ENCODE data around the gene KLHL7. TPM values are rescaled to one million over a fixed set of nuclear protein-coding genes. Genes with fewer than 3 reads are reported as not detected.
"Not testable (repeated sequence)": the region's sequence is repeated elsewhere in the genome, so short reads cannot be mapped to it uniquely, and the experiment has no call there.

Gene KLHL7
- polyA plus RNA-seq, 3 donors: 44.8 to 52.9 (median 51.2) TPM

DNA sequence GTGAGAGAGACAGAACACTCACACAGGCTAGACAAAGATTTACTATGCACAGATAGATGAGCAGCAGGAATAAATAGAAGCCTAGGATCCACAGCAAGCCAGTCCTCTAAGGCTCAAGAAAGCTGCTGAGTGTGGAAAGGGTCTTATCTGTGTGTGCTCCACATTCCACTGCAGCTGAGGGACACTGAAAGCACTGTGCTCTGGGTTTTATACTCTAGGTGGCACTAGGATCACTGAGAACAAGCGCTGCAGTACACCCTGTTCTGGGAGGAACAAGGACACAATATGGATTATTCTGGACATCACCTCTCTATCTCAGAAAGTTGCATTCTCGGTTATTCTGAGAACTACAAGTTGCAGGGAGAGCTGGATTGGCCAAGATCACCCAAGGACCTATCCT is 4.9 kb upstream of the KLHL7 start:
- DNase-seq (ENCODE audit: extremely low read depth in 1 of 11, low read depth in 9 of 11, low spot score in 4 of 11): no peak

DNA sequence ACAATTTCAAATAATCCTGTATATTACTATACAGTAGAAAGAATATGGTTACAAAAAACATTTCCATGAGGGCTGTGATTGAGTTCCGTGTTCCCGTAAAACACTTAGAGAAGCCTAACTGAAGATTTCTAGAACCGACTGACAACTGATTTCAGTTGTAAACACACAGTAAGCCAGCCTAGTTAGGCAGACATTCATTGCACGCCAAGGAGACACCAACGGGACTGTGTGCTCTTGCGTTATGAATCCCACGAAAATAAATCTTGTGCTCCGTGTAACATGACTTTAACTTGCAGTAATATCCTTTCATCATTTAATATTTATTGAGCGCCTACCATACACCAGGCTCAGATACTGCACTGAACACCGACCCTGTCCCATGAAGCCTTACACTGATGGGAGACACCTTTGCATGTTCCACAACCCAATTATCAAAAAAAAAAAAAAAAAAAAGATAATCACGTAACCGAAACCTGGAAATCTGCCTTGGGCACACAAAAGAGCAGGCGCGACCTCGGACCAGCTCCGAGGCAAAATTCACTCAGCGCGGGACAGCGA is 420 bp upstream of the KLHL7 start:
- DNase-seq (ENCODE audit: extremely low read depth in 1 of 11, low read depth in 9 of 11, low spot score in 4 of 11): peak in 2 of 11 donors; percentile 5 to 7

DNA sequence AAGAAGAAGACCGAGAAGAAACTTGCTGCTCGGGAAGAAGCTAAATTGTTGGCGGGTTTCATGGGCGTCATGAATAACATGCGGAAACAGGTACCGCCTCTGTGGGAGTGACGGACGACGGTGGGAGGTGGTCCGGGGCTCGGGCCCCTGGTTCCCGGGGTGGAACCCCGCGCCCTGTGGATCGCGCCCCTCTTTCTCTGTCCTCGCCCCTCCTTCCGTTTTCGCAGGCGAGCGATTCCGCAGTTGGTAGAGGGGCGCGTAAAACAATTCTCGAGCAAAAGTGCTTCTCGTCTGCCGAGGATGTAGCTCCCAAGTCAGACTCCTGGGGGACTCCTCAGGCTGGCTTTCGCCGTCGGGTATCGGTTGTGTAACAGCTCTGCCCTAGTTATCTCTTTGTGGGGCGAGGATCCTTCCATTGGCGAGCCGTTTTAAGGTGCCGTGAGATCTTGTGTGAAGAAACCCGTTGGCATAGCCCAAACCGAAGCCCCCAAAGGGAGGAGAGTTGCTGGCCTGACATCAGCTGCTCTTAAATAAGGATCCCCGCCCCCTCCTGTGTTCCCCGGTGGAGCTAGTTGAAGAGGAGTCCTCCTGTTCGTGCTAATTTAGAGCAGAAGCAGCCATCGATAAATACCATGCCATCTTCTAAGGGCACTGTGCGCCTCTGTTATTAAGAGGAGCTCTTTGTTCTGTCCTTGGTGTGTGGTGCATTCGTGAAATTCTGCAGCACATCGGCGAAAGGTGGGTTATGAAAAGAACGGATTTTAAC is 655 bp downstream of the KLHL7 start:
- peak in 9 of 11 donors; percentile 36 to 66 (median 54) for DNase-seq (ENCODE audit: extremely low read depth in 1 of 11, low read depth in 9 of 11, low spot score in 4 of 11)

DNA sequence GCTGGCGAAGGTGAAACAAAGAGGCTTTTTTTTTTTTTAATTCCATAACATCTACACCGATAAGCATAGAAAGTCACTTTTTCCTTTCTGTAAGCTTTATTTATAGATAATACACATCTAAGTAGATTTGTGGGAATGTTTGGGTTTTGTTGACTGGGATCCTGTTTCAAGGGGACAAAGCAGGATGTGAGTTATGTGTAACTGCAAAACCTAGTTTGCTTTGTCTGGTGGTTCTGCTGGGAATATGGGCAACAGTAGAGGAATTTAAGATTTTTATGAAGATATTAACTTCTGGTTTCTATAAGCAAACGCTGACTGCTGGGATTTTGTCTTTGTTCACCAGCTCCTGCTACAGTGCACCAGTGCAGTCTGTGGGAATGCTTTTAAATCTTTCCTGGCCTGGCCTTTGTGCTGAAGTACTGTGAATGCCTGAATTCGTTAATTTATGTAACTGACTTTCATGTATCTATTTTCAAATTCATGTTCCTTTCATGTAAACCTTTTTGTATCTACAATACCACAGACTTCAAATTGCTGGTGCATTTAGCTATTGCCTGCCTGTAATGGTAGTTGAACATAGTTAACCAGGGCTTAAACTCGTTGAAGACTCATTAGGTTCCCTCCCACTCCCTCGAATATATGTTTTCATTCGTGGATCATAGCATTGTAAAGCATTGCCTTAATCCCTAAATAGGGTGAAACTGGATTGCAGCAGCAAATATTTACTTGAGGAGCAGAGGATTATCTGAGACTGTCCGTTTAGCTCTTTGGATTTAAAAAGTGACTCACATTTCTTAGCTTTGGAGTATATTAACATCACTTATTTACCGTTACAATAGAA is 1.5 kb downstream of the KLHL7 start:
- DNase-seq (ENCODE audit: extremely low read depth in 1 of 11, low read depth in 9 of 11, low spot score in 4 of 11): peak in 5 of 11 donors; percentile 4 to 25 (median 14)

DNA sequence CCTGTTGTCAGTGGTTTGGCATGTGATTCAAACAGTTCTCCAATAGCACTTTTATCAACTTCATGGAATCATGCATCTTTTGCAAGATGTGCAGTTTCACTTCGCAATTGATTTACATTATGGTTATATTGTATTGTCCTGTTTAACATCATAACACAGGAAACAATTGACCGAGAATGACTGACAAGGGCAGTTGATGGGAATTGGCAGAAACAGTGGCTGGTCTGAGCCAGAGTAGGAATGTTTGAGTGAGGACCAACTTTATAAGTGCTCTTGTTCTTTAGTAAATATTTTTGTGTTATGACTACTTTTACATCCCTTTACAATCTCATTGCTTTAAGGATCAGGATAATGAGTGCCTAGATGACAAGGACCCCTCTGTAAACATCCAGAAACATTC is 2.2 kb downstream of the KLHL7 start:
- peak in 1 of 11 donors; percentile 3 for DNase-seq (ENCODE audit: extremely low read depth in 1 of 11, low read depth in 9 of 11, low spot score in 4 of 11)

DNA sequence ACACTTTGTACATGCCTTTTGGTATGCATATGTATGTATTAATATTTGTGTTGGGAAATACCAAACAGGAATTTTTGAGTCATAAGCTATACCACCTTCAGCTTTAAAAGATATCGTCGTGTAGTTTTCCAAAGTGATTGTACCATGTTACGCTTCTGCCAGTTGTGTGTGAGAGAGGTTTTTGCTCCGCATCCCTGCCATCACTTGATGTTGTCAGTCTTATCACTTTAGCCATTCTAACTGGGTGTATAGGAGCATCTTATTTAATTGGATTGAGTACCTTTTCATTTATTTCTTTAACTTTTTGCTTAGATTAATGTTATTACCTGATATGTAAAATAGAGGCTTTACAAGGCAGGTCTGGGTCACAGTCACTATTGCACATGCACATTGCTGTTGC is 3.4 kb downstream of the KLHL7 start:
- DNase-seq (ENCODE audit: extremely low read depth in 1 of 11, low read depth in 9 of 11, low spot score in 4 of 11): no peak

DNA sequence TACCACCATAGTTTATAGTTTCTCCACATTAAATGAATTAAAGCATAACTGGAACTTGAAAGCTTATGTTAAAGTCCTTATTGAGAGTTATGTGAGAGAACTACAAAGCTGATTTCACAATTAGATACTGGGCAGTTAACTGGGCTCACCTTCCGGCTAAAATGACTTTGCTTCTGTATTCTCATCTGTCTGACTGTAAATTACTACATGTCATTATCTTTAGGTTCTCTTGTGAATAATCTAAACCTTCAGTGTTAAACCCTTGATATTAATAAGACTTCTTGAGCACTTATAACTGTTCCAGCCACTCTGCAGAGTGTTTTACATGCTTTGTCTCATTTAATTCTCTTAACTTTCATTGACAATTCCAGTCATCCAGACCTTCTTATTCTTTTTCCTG is 3.9 kb downstream of the KLHL7 start:
- DNase-seq (ENCODE audit: extremely low read depth in 1 of 11, low read depth in 9 of 11, low spot score in 4 of 11): no peak

DNA sequence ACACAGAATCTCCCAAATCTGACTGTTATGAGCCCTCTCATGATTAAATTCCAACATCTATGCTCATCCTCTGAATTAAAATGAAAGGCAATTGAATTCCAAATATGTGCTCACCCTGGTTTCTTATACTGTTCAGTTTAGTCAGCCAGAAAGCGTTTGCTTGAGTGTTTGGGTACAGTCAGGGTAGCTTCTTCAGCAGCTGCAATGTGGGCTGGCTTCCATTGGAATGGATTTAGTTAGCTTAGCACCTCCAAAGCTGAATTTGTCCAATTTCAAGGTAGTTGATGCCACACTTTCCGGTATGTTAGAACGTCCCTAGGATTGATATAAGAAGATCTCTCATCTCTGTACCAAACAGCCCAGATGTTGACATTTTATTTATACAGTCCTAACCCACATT is 9.3 kb downstream of the KLHL7 start:
- DNase-seq (ENCODE audit: extremely low read depth in 1 of 11, low read depth in 9 of 11, low spot score in 4 of 11): no peak

DNA sequence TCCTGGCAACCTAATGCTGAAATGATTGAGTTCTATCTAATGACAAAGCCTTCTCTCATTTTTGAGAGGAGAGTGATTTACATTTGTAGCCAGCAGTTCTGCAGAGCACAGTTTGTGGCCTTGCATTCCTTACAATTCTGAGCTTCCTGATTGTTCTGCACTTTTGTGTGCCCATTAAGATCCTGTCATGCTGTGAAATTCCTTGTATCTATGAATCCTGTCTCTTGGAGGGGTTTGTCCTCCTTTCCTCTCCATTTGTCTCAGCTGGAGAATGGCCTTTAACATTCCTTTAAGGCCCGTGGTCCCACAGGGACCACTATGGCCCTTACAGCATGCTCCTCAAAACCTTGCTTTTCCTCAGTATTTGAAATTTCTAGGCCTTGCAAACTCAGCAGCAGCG is 10.4 kb downstream of the KLHL7 start:
- DNase-seq (ENCODE audit: extremely low read depth in 1 of 11, low read depth in 9 of 11, low spot score in 4 of 11): no peak

DNA sequence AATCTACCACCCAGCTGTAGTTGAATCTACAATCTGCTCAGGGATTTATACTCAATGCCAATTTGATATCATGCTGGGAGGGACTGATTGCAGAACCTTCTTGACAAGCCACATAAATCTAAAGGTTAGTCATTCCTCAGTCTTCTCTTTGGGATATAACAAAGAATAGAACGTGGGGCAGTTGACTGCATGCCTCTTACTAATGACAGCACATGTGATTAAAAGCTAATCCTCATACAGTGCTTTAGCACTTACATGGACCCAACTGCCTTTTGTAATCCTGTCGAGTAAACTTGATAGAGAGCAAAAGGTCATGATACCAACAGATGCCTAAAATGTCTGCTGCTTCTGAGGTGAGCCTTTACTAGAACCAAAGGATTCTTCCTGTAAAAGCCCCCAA is 12.3 kb downstream of the KLHL7 start:
- no peak for DNase-seq (ENCODE audit: extremely low read depth in 1 of 11, low read depth in 9 of 11, low spot score in 4 of 11)

DNA sequence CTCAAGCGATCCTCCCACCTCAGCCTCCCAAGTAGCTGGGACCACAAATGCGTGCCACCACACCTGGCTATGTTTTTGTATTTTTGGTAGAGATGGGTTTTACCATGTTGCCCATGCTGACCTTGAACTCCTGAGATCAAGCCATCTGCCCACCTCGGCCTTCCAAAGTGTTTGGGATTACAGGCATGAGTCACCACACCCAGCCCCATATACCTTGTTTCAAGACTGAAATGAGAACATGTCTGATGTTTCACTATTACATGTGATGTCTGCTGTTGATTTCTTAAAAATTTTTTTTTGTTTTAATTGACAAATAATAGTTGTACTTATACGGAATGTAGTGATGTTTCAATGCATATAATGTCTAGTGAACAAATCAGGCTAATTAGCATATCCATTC is 14.5 kb downstream of the KLHL7 start:
- DNase-seq (ENCODE audit: extremely low read depth in 1 of 11, low read depth in 9 of 11, low spot score in 4 of 11): no peak

DNA sequence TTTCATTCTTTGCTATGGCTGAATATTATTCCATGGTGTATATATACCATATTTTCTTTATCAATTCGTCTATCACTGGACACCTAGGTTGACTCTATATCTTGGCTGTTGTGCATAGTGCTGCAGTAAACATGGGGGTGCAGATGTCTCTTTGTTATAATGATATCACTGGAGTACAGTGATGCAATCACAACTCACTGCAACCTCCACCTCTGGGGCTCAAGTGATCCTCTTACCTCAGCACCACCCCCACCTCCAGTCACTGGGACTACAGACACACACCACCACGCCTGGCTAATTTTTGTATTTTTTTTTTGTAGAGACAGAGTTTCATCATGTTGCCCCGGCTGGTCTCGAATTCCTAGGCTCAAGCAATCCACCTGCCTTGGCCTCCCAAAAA is 15.6 kb downstream of the KLHL7 start:
- no peak for DNase-seq (ENCODE audit: extremely low read depth in 1 of 11, low read depth in 9 of 11, low spot score in 4 of 11)

DNA sequence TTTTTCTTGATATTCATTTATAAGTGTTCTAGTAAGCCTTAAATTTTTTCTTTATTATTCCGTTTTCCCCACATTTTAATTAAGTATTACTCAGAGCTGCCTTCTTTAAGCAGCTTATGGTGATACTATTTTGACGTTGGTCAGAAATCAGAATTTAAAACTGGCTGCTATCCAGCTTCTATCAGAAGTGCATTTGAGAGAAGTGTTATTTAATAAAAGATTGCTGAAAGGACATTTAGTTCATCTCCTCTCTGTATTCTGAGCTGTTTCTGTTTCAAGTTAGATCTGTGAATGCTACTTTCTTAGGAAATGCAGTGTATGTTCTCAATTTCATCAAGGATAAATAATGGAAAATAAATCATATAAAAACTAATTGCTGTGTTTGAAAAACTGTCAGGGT is 17.4 kb downstream of the KLHL7 start:
- no peak for DNase-seq (ENCODE audit: extremely low read depth in 1 of 11, low read depth in 9 of 11, low spot score in 4 of 11)

DNA sequence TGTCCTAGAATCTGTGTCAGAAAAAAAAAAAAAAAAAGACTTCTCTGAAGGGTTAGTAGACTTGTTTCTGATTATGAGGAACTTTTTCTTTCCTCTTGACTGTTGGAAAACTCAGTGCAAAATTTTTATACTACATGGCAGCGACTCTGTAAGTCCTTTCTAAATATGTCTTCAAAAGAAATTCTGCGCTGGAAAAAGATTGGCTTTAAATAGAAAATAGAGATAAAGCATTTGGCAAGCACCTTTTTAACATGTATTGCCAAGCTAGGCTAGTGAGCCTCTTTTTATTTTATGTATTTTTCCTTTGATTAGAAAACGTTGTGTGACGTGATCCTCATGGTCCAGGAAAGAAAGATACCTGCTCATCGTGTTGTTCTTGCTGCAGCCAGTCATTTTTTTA is 17.9 kb downstream of the KLHL7 start:
- DNase-seq (ENCODE audit: extremely low read depth in 1 of 11, low read depth in 9 of 11, low spot score in 4 of 11): no peak

DNA sequence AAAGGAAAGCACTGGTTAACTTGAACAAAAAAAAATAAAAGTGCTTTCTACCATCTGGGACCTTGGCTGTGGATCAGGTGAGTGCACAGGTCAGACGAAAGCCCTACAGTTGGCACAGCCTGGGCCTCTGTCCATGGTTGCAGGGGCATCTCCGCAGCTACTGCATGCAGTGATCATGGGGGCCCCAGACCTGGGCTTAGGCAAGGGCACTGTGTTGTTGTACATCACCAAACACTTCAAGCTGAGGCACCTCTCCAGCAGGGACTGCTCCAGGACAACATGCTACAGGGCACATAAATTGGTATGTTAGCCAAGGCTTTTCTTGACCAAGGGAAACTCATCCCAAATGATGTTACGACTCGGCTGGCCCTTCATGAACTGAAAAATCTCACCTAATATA is 23.5 kb downstream of the KLHL7 start:
- no peak for DNase-seq (ENCODE audit: extremely low read depth in 1 of 11, low read depth in 9 of 11, low spot score in 4 of 11)

DNA sequence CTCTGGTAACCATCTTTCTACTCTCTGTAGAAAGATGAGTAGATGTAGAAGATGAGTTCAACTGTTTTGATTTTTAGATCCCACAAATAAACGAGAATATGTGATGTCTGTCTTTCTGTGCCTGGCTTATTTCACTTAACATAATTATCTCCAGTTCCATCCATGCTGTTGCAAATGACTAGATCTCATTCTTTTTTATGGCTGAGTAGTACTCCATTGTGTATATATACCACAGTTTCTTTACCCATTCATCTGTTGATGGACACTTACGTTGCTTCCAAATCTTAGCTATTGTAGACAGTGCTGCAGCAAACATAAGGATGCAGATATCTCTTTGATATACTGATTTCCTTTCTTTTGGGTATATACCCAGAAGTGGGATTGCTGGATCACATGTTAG is 26.2 kb downstream of the KLHL7 start:
- not testable (repeated sequence) for DNase-seq (ENCODE audit: extremely low read depth in 1 of 11, low read depth in 9 of 11, low spot score in 4 of 11)

DNA sequence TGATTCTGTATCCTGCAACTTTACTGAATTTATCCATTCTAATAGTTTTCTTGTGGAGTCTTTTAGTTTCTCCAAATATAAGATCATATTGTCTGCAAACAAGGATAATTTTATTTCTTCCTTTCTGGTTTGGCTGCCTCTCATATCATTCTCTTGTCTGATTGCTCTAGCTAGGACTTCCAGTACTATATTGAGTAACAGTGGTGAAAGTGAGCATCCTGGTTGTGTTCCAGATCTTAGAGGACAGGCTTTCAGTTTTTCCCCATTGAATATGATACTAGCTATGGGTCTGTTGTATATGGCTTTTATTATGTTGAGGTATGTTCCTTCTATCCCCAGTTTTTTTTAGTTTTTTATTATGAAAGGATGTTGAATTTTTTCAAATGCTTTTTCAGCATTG is 28.2 kb downstream of the KLHL7 start:
- no peak for DNase-seq (ENCODE audit: extremely low read depth in 1 of 11, low read depth in 9 of 11, low spot score in 4 of 11)

DNA sequence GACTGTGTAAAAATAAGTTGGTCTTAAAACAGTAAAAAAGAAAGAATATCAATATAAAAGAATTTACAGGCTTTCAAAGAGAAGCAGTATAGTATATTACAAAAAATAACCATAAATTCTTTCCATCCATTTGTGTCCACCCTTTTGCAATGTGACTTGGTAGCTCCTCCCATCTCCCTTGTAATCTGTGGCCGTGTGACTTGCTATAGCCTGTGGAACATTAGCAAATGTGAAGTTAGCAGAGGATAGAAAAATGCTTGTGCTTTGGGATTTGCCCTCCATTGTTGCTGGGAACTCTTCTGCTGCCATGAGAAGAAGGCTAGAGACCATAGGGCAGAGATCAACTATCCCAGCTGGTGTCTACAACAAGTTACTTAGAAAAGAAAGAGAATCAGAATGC is 30.2 kb downstream of the KLHL7 start:
- DNase-seq (ENCODE audit: extremely low read depth in 1 of 11, low read depth in 9 of 11, low spot score in 4 of 11): no peak

DNA sequence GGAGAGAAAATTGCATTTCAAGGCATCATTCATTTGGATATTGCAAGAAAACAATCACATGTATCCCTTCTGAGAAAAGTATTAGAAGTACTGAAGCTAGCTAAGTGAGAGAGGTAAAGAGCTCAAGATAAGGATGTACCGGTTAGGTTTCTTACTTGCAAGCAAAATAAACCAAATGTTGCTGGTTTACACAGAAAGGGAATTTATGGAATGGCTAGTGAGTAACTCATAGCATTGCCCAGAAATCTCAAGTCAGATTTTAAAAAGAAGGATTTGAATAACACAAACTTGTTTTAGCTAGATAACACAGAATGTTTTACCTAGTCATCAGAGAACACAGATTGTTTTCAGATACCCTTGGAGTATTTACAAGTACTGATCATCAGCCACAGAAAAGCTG is 30.6 kb downstream of the KLHL7 start:
- no peak for DNase-seq (ENCODE audit: extremely low read depth in 1 of 11, low read depth in 9 of 11, low spot score in 4 of 11)

DNA sequence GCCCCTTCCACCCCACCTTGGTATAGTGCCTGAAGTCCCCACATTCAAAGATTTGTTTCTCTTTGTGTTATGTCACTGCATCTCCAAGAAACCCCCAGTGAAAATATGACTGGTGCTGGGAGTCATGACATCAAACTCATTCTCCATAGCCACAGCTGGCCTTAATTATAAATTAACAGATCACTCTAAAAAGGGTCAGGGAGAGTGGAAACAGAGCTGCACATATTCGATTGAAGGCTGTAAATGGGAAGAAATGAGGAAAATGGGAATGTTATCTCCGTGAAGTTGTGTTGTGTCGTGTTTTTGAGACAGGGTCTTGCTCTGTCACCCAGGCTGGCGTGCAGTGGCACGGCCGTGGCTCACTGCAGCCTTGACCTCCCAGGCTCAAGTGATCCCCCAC is 52.1 kb downstream of the KLHL7 start:
- DNase-seq (ENCODE audit: extremely low read depth in 1 of 11, low read depth in 9 of 11, low spot score in 4 of 11): no peak
